KG1 (cell line): Measurements from ENCODE around the gene CCDC40.
"Not testable (repeated sequence)": the region's sequence is repeated elsewhere in the genome, so short reads cannot be mapped to it uniquely, and the experiment has no call there.

Experiments used
- DNase-seq: peaks from one replicate; lab custom pipeline; 2025; lab: John Stamatoyannopoulos, UW

The CCDC40 gene, protein sequence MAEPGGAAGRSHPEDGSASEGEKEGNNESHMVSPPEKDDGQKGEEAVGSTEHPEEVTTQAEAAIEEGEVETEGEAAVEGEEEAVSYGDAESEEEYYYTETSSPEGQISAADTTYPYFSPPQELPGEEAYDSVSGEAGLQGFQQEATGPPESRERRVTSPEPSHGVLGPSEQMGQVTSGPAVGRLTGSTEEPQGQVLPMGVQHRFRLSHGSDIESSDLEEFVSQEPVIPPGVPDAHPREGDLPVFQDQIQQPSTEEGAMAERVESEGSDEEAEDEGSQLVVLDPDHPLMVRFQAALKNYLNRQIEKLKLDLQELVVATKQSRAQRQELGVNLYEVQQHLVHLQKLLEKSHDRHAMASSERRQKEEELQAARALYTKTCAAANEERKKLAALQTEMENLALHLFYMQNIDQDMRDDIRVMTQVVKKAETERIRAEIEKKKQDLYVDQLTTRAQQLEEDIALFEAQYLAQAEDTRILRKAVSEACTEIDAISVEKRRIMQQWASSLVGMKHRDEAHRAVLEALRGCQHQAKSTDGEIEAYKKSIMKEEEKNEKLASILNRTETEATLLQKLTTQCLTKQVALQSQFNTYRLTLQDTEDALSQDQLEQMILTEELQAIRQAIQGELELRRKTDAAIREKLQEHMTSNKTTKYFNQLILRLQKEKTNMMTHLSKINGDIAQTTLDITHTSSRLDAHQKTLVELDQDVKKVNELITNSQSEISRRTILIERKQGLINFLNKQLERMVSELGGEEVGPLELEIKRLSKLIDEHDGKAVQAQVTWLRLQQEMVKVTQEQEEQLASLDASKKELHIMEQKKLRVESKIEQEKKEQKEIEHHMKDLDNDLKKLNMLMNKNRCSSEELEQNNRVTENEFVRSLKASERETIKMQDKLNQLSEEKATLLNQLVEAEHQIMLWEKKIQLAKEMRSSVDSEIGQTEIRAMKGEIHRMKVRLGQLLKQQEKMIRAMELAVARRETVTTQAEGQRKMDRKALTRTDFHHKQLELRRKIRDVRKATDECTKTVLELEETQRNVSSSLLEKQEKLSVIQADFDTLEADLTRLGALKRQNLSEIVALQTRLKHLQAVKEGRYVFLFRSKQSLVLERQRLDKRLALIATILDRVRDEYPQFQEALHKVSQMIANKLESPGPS

DNA sequence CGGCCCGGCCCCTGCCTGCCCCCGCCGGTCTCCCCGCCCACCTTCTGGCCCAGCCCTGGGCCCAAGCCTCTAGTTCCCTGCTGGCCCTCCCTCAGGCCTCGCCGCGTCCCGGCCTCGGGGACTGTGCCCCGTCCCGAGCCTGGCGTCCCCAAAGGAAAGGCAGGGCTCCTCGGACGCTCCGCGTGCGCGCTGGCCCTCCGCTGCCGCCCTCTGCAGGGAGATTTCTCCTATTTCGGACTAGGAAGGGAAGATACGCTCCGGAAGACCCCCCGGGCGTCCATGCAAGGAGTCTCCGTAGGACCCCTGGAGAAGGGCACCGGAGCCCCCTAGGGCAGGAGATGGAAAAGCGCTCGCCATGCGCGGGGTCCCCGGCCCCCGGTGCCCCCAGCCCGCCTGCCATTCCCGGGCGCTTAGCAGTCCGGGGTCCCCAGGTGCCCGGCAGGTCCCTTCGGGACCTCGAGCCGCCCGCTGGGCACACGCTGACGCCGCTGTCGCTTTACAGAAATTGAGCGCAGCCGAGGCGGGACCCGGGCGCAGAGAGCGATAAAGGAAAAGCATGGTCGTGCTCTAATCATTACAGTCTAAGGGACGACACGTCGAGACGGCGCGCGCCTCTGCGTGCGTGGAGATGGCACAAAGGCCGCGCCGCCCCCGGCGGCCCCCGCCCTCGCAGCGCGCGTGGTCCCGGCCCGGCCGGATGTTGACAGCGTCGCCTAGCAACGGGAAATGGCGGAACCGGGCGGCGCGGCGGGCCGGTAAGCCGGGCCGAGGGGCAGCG lies at the start of gene CCDC40:
Gene CCDC40, plus strand, starts transcription at position 706 of the 778 bp plus-strand sequence. Its CDS starts 21 bp downstream, at position 727.
- peak; percentile 37 for DNase-seq

DNA sequence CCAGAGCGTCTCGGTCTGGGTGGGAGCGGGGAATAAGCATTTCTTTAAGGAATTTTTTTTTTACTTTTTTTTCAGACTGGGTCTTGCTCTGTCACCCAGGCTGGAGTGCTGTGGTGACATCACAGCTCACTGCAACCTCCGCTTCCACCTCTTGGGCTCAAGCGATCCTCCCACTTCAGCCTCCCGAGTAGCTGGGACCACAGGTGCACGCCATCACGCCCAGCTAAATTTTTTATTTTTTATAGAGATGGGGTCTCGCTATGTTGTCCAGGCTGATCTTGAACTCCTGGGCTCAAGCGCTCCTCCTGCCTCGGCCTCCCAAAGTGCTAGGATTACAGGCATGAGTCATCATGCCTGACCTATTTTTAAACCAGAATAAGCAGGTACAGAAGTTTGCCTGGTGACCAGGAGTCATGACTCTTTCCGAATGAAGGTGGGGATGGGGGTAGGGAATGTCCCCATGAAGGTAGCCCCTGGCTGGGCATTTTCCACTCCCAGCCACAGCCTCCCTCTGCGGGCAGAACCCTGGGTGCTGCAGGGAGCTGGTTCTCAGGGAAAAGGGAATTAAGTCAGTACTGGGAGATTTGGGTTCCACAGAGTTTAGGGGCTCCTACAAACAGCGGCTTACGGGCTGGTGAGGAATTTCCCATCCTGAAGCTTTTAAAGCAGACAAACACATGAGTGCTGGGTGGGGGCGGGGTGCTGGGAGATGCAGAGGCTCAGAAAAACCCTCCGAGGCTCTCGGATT lies 49.1 kb upstream of the CCDC40 start:
- no peak for DNase-seq

DNA sequence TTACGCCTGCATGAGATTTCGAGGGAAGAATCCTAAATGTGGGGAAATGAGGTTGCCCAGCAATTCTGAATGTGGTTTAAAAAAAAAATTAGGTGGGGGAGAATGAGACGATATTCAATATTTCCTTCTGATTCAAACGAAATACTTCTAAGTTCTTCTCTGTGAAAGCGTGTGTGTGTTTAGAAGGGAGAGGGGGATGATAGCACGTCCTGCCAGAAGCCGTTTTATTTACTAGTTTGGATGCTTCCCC lies 48.6 kb upstream of the CCDC40 start:
- no peak for DNase-seq

DNA sequence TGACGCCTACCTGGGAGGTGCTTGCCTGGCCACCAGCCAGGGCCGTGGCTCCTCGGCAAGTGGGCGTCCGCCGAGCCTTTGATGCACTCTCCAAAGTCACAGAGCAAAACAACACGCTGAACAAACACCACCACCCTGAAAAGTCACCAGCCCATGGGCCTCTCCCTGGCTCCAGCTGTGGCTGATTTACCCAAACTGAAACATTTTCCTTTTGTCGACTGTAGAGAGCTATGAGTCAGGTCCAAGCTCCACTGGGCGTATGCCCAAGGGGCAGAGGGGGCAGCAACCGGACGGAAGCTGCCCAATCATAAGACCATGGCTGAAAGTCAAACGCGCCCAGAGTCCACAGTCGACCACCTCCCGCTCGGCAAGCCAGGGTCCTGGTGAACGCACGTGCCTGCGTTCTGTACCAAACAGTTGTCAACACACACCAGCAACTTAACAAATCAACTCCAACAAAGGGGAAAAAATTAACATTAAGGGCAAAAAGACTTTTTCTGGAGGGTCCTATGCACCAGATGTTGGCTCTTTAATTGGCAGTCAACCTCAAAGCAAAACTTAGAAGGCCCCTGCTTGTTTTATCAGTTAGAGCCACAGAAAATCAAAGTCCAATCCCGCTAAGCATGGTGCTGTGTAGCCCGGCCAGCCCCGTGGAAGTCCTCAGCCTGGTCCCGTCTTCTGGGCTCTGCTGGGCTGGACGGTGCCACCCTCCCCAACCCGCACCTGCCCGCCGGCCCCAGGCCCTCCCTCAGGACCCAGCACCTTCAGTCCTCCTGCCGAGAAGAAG lies 48.1 kb upstream of the CCDC40 start:
- DNase-seq = no peak

DNA sequence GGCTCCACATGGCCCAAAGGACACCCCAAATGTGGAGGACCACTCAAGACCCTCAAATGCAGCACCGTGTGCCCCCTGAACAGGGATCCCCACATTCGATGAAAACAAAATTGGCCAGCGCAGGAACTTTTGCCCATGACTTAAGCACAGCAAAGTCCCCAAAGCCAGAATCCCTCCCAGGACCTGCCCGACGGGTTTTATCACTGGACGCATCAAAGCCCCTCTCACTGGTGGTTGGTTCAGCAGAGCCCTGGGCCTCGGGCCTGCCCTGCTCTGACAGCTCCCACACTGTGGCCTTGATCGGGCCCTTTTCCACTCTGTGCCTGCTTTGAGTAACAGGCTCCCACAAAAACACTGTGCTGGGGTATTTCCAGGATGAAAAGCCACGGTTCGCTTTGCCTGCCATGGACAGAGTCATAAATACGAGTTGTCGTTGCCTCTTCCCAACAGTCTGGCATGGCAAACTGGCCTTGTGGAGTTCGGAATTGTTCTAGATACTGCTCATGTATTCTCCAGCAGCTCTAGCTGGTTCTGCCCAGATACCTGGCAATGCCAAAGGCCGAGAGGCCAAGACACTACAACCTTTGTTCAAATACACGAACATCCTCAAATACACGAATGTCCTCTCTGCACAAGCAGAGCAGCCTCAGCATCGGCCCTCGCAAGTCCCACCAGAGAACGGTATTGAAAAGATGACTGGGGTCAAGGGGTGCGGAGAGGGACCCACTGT lies 47.2 kb upstream of the CCDC40 start:
- DNase-seq = no peak

DNA sequence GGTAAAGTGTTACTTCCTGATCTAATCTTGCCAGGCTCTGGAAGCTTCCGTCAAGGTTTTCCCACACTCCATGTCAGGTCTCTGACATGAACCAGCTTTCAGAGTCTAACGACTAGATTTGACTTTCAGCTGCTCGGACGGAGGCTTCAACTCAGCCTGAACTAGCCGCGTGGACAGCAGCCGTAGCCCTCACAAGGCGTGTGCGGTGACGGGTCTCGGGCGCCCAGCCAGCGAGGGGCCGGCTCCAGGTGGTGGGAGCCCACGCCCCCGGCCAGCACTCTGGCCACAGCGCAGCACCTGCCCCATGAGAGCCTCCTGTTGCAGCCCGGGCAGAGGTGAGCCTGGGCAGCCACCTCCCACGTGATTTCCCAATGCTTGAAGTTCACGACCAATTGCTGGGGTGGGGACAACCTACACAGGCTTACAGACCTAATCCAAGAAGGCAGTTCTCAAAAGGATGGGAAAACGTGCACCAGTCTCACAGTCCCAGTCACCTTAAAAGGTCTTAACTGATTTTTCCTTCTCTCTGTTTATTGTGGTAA lies 46.3 kb upstream of the CCDC40 start:
- DNase-seq = no peak

DNA sequence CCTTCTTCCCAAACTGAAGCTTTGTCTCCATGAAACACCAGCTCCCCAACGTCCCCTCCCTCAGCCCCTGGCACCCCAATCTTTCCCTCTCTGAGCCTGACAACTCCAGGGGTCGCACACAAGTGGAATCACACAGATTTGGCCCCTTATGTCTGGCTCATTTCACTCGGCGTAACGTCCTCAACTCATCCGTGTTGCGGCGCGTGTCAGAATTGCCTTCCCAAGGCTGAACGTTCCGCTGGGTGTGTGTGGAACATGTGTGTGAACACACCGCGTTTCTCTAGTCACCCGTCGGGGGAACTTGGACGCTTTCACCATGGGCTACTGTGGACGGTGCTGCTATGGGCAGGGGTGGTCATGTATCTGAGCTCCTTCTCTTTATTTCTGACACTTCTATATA lies 45.7 kb upstream of the CCDC40 start:
- no peak for DNase-seq

DNA sequence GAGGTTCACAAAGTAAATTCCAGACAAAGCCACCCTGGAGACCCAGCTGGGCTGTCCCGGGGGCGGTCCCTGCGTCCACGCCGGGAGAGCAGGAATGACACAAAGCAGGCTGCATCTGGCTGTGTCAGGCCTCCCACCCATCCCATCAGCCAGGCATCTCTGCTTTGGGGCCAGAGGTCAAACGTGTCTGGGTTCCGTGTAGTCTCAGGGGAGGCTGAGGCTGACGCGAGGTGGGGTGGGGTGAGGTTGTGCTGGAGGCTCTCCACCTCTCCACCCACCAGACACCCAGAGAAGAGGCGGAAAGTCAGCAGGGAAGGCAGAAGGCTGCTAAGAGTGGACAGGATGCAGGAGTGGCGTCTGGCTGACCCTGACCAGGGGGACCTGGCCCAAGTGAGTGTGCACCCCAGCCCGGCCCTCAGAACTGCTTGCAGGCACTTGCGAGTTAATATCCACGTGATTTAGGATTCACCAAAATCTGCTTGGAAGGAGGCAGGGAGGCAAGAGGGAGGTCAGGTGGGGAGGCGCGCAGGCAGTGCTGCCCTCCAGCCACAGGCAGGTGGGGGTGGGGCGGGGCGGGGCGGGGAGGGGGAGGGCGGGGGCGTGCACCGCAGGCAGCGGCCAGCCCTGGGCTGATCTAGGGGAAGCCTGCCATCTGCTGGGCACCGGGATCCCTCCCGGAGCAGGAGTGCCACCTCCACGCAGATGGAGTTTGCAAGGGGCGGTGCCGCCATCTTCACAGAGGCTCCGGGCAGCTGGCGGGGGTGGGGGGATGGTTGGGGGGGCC lies 45.1 kb upstream of the CCDC40 start:
- DNase-seq = peak; percentile 4

DNA sequence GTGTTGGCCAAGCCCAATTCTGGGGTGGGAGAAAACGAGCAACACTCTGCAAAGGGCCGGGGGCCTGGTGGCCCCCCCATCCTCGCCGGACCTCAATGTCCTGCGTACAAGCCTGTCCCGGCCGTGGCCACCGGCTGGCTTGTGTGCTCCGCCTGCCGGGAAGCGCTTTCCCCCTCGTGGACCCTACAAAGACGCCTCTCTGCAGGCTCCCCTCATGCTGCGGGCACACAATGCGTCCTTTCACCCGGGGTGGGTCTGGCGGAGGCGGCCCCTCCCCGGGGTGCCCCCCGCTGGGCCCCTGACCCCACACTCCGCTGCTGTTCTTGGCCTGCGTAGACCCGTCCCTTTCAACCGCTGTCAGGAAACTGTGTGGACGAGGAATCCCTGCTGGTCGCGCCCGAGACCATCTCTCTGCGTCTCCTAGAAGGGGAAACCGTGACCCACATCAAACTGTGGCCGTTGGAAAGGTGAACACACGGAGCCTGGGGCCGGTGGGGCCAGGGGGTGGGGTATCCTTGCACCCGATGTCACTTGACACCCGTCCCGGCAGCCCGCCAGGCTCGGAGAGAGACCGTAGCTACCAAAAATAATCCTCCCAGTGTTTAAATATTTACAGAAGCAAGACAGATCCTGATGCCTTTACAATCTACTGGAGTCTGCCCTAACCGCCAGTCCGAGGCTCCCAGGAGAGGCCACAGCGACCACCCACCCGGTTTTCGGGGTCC lies 44.4 kb upstream of the CCDC40 start:
- no peak for DNase-seq

DNA sequence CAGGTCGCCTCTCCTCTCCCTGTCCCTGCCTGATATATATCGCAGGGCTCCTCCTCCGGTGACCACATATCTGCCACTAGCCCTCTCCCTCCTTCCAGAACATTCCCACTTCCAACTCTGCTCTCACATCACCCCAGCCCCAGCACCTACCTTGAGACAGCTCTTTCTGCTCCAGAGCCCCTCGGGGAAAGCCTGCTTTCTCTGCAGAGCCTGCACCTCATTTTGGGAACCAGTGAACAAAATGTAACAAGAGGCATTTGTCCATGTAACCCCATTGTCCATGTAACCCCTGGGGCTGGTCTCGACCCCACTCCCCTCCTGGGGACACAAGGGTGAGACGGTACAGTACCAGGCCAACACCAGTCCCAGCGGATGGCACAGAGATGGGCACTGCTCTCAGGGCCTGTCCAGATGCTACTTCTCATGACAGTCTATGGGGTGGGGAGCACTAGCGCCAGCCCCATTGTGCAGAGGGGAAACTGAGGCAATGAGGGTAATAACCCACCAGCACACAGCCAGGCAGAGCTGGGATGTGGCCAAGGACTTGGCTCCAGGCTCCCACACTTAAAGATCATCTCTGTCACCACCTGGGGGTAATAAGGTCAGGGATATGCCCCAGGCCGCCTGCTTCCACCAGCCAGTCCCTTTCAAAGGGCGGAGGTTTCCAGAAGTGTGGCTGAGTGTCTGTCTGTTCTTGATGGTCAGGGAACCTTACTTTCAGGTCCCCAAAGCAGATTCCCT lies 43.6 kb upstream of the CCDC40 start:
- no peak for DNase-seq

DNA sequence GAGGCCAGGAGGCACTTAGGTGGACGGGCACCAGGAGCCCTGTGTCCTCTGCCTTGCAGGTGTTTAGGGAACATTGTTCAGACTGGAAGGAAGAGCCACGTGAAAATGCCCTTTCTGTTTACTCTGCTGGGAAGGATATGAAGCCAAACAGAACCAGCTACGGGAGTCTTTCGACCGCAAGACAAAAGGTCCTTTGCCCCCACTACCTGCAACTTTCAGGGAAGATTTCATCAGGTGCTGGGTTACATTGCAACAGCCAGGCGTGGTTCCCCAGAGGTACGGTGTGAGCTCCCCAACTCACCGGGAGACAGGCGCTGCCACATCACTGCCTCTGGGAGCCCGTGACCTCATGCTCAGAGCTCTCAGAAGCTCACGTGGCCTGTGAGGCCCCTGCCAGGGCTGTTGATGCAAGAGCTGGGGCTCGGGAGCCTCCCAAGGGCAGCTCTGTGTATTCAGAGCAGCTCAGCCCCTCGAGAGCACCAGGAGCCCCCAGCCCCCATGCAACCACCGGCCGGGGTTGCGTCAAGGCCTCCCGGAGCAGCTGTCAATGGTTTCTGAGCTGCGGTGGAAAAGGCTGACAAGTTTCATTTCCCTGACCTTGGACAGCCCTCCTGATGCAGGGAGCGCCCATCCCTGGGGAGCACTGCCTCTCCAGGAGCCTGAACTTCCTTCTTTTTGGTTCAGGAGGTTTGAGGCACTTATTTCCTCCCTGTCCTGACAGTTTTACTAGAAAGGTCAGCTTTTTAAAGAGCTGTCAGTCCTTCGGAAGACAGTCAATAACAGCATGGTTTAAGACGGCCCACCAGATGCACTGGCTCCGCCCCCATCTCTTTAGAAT lies 42.8 kb upstream of the CCDC40 start:
- no peak for DNase-seq

DNA sequence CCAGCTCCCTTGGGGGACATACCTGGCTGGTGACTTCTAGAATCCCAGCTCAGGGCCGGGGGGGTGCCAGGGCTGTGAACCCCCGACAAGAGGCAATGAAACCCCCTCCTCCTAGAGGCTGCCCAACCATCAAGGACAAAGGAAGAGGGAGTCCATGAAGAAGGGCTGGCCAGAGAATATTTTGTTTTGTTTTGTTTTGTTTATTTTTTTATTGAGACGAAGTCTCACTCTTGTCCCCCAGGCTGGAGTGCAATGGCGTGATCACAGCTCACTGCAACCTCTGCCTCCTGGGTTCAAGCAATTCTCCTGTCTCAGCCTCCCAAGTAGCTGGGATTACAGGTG lies 42.2 kb upstream of the CCDC40 start:
- not testable (repeated sequence) for DNase-seq

DNA sequence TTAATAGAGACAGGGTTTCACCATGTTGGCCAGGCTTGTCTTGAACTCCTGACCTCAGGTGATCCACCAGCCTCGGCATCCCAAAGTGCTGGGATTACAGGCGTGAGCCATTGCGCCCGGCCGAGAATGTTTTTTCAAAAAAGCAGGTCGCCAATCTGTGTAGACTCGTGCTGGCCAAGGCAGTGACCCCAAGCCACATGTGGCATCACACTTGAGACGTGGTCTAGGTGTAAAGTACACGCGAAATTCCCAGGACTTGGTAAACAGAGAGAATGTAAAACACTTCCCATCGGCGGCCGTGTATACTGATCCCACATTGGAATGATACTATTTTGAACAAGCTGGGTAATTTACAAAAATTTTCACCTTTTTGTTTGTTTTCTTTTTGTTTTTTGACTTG lies 41.8 kb upstream of the CCDC40 start:
- DNase-seq = no peak

DNA sequence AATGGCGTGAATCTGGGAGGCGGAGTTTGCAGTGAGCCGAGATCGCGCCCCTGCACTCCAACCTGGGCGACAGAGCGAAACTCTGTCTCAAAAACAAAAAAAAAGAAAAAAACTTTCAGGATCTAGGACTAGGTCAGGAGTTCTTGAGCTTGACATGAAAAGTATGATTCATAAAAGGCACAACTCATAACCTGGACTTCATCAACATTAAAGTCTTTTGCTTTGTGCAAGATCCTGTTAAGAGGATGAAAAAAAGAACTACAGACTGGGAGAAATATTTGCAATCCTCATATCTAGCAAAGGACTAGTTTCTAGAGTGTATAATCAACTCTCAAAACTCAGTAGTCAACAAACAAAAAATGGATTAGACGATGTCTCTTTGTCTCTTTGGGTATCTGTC lies 40.7 kb upstream of the CCDC40 start:
- no peak for DNase-seq

DNA sequence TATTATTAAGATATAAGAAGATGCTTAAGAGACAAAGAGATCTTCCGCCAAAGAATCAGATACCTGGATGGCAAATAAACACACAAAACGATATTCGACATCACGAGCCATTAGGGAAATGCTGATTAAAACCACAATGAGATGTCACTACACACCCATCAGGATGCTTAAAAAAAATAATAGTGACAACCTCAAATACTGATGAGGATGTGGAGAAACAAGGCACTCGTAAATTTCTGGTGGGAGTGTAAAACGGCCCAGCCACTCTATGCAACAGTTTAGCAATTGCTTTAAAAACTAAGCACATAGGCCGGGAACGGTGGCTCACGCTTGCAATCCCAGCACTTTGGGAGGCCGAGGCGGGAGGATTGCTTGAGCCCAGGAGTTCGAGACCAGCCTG lies 40.2 kb upstream of the CCDC40 start:
- no peak for DNase-seq

DNA sequence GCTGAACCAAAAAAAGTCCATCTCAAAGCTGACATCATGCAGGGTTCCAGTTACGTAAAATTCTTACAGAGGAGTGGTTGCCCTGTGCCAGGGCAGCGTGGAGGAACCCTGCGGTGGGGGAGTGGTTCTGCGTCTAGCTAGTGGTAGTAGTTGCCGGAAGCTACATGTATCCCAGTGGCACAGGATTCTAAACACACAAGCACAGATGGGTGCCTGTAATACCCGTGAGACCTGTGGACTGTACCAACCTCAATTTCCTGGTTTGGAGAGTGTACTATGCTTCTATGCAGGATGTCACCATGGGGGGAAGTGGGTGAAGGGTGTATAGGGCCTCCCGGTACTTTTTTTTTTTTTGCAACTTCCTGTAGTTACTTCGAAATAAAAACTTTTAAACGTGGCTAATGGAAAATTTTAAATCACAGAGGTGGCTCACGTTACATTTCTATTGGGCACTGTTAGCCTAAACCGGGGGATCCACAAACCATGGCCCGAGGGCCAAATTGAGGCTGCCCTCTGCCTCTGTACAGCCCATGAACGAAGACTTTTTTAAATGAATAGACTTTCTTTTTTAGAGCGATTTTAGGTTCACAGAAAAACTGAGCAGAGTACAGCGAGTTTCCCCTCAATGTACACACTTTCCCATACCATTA lies 39.3 kb upstream of the CCDC40 start:
- peak; percentile 83 for DNase-seq
